ENCODE measurements around the gene ARHGAP18. TPM values are rescaled to one million over a fixed set of nuclear protein-coding genes. Genes with fewer than 3 reads are reported as not detected.

ARHGAP18 gene
- total RNA-seq, 4 donors from 2014 or later = 5.1 to 12.7 (median 7.7) TPM

DNA sequence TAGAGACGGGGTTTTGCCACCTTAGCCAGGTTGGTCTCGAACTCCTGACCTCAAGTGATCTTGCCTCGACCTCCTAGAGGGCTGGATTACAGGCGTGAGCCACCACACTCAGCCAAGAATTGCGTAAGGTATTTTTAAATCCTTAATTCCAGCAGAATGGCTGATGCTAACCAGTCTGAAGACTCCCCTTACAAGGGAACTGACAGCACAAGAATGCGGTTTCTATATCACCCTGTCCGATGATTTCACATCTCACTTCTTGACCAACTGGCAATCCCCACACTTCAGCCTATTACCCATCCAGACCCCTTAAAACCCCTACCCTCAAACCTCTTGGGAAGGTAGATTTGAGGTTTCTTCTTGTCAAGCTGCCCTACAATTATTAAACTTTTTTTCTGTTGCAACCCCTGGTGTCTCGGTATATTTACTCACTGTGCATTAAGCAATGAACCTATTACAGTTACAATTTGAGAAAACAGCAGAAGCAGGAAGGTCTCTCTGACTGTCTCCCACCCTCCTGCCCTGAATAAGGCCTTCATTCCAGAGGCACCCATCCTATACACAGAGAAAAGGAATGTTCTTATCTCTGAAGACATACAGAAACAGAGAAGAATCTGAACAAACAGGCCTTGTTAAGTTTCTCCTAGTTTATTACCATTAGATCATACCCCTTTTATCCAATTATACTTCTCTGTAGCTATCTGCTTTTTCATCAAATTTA, 164.9 kb downstream of the ARHGAP18 start:
- 94% methylated on average over 8 of the region's 8 CpGs for WGBS, 2 donors
- intact Hi-C loops (cut with DNase I; ENCODE audit: low total_unique reads) = no loop called here
- H3K4me3 ChIP-seq (ENCODE audit: low read depth, poor library complexity, severe bottlenecking) = no peak overlapping the region
- DNase-seq (ENCODE audit: low spot score in 2 of 2) = no peak
- TF ChIP-seq, protein P1, sequence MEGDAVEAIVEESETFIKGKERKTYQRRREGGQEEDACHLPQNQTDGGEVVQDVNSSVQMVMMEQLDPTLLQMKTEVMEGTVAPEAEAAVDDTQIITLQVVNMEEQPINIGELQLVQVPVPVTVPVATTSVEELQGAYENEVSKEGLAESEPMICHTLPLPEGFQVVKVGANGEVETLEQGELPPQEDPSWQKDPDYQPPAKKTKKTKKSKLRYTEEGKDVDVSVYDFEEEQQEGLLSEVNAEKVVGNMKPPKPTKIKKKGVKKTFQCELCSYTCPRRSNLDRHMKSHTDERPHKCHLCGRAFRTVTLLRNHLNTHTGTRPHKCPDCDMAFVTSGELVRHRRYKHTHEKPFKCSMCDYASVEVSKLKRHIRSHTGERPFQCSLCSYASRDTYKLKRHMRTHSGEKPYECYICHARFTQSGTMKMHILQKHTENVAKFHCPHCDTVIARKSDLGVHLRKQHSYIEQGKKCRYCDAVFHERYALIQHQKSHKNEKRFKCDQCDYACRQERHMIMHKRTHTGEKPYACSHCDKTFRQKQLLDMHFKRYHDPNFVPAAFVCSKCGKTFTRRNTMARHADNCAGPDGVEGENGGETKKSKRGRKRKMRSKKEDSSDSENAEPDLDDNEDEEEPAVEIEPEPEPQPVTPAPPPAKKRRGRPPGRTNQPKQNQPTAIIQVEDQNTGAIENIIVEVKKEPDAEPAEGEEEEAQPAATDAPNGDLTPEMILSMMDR (IDR thresholded peaks at IDR 0.05) = no peak
- TF ChIP-seq POLR2A (IDR thresholded peaks at IDR 0.05) = no peak

DNA sequence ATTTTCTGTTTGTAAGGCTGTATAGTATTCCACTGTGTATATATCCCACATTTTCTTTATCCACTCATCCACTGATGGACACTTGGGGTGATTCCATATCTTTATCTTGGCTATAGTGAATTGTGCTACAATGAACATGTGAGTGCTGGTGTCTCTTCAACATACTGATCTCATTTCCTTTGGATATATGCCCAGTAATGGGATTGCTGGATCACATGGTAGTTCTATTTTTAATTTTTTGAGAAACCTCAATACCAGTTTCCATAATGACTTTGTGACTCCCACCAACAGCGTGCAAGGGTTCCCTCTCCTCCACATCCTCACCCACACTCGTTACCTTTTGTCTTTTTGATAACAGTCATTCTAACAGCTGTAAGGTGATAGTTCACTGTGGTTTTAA, 166.0 kb downstream of the ARHGAP18 start:
- 70 to 86% methylated on average over 2 of the region's 2 CpGs for WGBS, 2 donors
- DNase-seq (ENCODE audit: low spot score in 2 of 2) = no peak
- no peak overlapping the region for H3K4me3 ChIP-seq (ENCODE audit: low read depth, poor library complexity, severe bottlenecking)
- intact Hi-C loops (cut with DNase I; ENCODE audit: low total_unique reads) = no loop called here
- TF ChIP-seq, protein P1 (IDR thresholded peaks at IDR 0.05) = no peak
- no peak for TF ChIP-seq POLR2A (IDR thresholded peaks at IDR 0.05)

DNA sequence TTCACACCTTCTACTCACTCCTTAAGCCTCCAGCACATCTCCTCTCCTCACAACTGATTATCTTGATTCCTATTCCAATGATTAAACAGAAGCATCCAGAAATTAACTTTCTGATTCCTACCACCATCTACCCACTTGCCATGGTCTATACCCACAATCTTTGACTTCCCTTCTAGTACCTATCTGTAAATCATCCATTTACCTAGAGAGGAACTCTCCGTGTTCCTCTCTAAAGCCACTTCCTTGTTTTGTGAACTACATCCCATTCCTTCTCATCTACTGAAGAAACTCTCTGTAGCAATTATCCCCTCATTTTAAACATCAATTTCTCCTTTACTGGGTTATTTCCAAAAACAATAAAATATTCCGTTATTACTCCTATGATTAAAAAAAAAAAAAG, 167.3 kb downstream of the ARHGAP18 start:
- intact Hi-C loops (cut with DNase I; ENCODE audit: low total_unique reads) = no loop called here
- 62 to 67% methylated on average over 2 of the region's 2 CpGs for WGBS, 2 donors
- no peak overlapping the region for H3K4me3 ChIP-seq (ENCODE audit: low read depth, poor library complexity, severe bottlenecking)
- no peak for DNase-seq (ENCODE audit: low spot score in 2 of 2)
- TF ChIP-seq POLR2A (IDR thresholded peaks at IDR 0.05) = no peak
- TF ChIP-seq, protein P1 (IDR thresholded peaks at IDR 0.05) = no peak

DNA sequence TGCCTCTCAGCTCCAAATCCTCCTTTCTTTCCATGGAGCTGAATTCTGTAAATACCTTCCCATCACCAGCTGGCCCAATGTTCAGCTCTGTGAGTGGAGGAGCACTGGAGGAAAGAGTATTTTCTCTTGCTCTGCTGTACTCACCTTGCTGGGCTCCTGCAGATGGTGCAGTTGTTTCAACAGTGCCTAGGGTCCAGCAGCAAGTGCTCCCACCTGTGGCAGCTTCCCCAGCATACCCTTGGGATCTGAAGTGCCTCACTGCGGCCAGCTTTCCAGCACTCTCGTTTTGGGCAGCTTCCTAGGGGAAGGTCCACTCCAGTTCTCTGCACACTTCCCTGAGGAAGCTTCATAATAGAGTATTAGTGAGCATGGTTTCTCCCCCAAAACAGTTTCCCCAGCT, 170.9 kb downstream of the ARHGAP18 start:
- no peak for DNase-seq (ENCODE audit: low spot score in 2 of 2)
- H3K4me3 ChIP-seq (ENCODE audit: low read depth, poor library complexity, severe bottlenecking) = no peak overlapping the region
- WGBS, 2 donors = 88 to 93% methylated on average over 2 of the region's 2 CpGs
- TF ChIP-seq, protein P1 (IDR thresholded peaks at IDR 0.05) = no peak
- no peak for TF ChIP-seq POLR2A (IDR thresholded peaks at IDR 0.05)
- intact Hi-C loops (cut with DNase I; ENCODE audit: low total_unique reads) = no loop called here

DNA sequence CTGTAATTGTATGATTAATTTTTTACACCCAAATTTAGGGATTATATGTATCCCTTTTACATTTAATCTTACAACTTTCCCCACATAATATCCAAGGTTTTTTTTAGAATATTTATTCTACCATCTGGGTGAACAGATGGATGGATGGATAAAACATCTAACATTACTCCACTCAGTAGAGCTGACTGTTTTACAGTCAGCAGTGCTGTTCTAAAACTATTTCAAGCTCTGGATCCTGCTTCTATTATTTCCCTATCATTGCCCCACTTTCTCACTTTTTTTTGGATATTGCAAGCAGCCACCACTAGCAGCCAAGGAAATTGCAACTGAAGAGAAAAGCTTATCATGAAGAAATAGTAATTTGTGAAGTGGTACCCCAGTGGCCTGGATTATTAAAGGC, 173.7 kb downstream of the ARHGAP18 start:
- TF ChIP-seq POLR2A (IDR thresholded peaks at IDR 0.05) = no peak
- no peak overlapping the region for H3K4me3 ChIP-seq (ENCODE audit: low read depth, poor library complexity, severe bottlenecking)
- no peak for DNase-seq (ENCODE audit: low spot score in 2 of 2)
- intact Hi-C loops (cut with DNase I; ENCODE audit: low total_unique reads) = no loop called here

DNA sequence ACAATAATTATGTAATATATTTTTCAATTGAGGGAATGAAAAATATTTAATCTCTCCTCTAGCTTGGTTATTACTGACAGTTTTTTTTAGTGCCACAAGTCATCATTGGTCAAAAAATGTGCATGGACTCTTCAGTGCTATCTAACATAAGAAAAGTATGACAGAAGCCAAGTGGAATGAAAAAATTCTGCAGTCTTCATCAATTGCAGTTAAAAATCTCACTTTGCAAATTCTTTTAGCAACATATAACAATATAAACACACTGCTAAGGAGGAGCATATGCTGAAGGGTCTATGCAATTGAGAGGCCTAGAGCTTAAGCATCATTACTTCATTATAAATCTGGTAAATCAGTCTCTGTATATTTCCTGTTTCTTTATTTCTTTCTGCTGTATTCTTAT, 175.1 kb downstream of the ARHGAP18 start:
- intact Hi-C loops (cut with DNase I; ENCODE audit: low total_unique reads) = no loop called here
- no peak overlapping the region for H3K4me3 ChIP-seq (ENCODE audit: low read depth, poor library complexity, severe bottlenecking)
- no peak for DNase-seq (ENCODE audit: low spot score in 2 of 2)
- TF ChIP-seq, protein P1 (IDR thresholded peaks at IDR 0.05) = no peak
- TF ChIP-seq POLR2A (IDR thresholded peaks at IDR 0.05) = no peak

Other genes with a start within 250 kb of the ARHGAP18 start
- not detected for gene TMEM244, start 151.1 kb upstream of the ARHGAP18 start, total RNA-seq

Data from lower leg skin (tissue), 4 donors.